GM18517 (cell line): ENCODE data around the gene BCAS4.

Source experiments
- ATAC-seq: cut with Tn5 transposase; IDR thresholded peaks from one replicate; pipeline ENCODE4 v1.9.1; 2021; ENCODE audit warnings: mild to moderate bottlenecking, moderate library complexity; ENCODE audit not compliant: unreplicated experiment

Gene BCAS4

DNA sequence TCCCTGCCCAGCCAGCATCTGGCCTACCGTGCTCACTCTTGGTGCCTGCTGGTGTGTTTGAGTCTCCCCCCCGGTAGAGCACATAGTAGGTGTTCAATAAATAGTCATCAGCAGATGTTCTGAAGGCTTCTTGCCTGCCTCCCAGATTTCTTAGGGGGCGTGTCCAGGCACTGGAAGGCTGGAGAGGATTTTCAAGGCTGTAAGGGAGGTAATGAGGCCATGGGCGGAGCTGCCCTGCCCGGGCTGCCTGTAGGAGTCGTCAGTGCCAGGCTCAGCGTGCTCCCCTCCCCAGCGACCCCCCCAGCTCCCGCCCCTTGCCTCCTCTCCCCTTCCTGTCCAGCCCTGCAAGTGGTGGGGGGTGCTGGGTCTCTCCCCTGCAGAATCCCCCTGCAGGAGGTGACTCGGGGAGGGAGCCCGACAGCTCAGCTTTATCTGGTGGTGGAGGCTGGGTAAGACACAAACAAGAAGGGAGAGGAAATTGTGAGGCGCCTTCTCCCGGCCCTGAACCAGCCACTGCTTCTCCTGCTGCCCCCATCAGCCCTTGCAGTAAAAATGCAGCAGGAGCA lies 55.9 kb downstream of the BCAS4 start:
- no peak for ATAC-seq

DNA sequence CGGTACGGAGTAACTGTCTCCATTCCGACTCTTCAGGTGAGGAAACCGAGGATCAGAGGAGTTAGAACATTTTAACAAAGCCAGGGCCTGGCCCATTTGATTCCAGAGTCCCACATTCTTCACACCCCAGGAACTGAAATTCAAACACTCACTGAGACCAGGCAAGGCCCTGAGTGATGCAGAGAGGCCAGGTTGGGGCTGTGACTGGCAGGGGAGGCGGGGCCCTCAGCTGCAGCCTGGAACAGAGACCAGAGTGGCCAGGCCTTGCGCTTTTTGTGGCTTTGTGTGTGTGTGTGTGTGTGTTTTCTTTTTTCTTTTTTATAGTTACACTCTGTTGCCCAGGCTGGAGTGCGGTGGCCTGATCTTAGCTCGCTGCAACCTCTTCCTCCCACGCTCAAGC lies 57.2 kb downstream of the BCAS4 start:
- no peak for ATAC-seq

DNA sequence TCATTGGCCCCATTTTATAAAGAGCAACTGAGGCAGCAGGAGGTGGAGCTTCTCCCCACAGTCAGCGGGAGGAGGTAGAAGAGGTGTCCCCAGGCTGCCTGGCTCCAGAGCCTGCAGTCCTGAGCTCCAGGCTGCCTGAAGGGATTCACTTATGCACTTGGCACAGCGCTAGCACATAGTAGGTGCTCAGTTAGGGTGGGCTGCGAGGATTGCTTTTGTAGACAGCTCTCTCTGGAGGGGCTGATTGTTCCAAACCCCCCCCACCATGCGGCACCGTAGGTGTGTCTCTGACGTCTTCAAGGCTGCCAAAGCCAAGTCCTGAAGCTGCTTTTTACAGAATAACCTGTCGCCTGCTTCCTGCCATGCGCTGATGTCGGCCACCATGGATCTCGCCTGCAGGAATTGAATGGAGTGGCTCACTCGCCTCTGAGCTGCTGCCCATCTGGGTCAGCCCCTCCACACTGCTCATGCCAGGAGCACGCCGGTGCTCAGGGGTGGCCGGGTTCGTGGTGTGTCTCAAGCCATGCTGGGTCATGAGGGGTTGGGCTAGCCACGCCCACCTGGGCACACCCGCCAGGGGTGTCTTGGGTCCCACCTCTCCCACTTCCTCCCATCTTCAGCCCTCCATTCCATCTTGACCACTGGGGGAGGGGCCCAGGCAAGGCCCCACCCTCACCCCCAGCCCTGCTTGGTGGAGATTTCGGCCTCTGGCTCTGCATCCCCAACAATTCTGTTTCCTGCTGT lies 59.8 kb downstream of the BCAS4 start:
- ATAC-seq: no peak

DNA sequence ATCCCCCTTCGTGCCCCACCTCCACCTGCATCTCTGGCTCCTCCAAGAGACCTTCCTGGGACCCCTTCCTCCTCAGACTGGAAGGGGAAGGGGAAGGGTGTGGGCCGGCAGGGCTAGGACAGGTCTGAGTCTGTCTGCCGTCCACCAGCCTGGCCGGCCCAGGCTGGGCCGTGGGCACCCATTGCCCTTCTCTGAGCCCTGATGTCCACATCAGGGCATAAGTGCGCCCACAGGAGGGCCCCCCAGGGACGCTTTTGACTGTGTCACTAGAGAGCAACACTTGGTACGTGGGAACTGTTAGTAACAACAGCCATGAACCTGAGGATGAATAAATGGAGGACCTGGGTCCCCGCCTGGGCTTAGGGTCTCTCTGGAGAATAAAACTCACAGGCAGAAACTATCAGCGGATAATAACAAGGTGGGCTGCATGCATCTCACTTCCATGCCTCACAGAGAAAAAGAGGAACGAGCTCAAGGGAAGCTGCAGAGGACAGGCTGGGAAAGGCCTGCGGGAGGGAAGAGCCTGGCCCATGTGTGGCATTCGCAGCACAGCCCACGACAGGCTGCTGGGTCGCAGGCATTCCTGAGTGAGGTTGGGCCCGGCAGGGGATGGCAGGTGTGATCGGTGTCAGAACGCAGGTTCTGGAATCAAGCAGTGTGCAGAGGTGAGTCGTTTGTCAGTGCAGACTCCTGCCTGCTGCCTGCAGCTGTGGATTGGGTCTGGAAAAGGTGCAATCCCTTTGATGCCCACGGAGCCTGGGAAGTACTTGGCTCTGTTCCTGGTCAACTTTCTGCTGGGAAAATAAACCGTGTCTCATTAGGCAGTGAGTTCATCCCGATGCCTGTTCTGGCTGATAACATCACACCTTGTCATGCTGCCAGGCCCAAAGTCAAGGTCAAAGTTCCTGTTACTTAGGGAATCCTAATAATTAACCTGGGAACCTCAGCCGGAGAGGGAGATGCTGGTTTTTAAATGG lies 60.9 kb downstream of the BCAS4 start:
- no peak for ATAC-seq

DNA sequence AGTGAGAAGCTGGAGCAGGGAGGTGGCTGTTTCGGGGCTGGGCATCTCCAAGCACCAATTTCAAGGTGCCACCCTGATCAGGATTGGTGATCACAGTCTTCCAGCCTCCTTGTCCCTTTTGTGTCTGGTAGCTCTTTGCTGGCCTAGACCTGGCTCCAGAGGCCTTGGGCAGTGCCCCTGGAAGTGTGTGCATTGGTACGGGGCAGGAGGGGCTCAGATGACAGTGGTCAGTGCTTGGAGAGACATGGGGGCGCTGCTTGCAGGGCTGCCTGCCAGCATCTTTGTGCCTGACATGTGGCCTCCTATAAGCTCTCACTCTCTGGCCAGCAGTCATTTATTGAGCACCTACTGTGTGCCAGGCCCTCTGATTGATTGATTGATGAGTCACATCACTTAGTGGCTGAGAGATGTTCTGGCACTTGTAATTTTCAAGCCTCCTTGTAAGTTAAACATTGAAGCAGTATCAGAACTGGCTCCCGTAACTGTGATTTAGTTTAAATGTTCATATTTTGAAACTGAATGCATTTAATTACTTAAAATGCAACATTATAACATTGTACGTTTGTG lies 61.7 kb downstream of the BCAS4 start:
- ATAC-seq: no peak

DNA sequence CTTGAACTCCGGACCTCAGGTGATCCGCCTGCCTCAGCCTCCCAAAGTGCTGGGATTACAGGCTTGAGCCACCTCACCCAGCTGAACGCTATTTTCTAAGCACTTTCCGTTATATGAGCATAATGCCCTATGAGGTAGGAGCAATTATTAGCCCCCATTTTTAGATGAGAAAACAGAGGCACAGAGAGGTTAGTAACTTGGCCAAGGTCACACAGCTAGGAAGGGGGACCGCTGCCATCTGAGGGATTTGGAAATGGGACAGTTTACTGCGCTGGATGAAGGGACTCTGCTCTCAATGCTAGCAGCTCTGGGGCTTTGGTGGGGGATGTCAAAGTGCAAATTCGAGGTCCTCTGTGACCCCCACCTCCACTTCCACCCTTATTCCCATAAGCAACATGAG lies 62.5 kb downstream of the BCAS4 start:
- no peak for ATAC-seq

DNA sequence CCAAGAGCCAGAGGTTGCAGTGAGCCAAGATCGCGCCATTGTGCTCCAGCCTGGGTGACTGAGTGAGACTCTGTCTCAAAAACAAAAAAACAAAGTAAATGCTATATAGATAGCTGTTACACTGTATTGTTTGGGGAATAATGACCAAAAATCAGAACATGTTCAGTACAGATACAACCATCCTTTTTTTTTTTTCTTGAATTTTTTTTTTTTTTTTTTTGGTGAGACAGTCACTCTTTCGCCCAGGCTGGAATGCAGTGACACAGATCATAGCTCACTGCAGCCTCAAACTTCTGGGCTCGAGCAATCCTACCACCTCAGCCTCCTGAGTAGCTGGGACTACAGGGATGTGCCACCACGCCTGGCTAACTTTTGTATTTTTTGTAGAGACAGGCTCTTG lies 63.7 kb downstream of the BCAS4 start:
- ATAC-seq: no peak

DNA sequence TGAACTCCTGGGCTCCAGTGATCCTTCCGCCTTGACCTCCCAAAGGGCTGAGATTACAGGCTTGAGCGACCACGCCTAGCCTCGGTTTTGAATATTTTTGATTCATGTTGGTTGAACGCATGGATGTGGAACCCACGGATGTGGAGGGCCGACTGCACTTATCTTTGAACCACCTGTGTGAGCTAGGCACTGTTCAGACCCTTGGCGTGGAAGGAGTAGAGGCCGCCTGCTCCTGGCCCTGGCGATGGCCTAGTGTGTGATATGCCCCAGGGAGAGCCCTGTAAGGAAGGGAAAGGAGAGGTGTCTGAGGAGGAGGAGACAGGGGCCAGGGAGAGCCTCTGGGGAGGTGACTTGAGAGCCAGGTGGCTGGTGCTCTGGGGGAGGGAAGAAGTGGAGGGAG lies 64.3 kb downstream of the BCAS4 start:
- ATAC-seq: no peak

DNA sequence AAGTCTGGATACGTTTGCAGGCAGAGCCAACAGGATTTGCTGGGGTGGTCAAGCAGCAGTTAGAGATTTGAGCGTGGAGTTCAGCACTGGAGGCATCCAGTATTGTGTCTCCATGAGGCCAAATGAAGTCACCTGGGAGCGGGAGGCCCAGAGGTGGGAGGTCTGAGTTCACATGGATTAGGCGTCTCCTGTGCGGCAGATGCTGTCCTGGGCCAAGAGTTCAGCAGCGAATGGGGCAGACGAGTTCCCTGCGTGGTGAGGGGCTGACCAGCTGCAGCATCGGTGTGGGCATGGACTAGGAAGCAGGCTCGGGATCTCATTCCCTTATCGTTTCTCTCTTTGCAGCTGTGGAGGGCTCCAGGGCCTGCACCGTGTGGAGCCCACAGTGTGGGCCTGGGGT lies 66.2 kb downstream of the BCAS4 start:
- no peak for ATAC-seq

DNA sequence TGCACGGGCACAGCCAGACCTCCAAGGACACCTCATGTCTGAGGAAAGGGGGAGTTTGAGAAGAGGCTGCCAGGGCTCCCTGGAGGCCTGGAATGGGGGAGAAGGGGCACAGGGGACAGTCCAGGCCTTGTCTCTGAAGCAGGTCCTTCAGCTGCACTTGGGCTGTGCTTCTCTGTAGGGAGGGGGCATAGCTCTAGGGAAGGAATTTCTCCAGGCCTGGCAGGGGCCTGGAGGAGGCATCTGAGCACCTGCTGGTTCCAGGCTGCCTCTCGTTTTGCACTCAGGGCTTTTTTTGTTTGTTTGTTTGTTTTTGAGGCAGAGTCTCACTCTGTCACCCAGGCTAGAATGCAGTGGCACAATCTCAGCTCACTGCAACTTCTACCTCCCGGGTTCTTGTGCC lies 67.7 kb downstream of the BCAS4 start:
- ATAC-seq: no peak

DNA sequence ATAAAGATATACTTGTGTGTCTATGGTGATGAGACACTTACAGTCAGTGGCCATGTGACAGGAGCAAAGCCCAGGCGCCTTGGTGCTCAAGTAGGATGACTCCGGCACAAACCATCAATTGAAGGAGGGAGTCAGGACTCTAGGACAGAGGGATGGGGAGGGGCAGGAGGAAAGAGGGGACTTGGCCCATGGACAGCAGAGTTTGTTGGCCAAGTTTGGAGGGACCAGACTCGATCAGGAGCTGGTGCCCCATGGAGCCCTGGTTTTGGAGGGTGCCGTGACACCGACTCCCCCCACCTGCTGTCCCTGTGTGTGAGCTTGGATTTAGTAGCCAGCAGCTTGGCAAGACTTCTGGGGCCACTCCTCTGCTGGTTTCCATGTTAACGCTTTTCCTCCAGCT lies 70.3 kb downstream of the BCAS4 start:
- ATAC-seq: no peak

DNA sequence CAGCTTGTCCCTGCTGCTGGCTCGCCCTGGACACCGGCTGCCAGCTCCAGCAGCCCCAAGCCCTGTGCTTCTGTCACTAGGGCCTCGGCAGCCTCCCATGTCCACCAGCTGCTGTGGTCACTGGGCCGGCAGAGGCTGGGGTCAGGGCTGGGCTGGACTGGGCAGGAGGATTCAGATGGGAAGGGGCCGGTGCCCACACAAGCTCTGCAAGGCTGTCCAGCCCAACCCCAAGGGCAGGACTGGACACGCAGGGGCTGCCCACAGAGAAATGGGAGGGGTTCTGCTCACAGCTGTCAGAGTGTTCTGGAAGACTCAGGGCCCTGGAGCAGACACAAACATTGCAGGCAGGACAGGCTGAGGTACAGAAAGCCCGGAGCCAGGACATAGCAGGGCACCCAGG lies 70.7 kb downstream of the BCAS4 start:
- no peak for ATAC-seq

DNA sequence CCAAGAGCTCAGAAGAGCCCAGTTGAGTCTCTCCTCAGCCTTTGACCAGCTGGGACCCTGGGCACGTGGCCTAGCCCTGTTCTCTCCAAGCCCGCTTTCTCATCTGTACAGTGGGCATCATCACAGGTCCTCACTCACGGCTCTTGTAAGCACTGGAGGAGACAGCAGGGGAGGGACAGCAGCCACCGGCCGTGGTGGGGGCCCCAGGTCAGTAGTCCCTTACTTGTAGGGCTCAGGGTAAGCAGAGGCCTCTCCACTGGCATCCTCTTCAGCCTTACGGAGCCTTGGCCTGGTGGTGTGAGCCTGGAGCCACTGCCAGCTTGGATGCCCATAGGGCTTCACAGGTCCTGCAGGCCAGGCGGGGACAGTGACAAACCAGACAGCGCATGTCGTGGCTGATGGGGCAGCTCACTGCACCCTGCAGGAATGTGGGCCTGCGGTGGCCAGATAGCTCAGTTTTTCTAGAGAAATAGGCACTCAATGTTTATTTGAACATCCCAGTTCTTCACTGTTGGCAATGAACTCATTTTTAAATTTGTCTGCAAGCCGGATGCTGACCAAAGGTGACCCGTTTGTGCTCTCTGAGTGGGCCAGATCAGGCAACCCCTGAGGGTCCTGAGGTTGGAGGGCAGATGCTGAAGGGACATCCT lies 71.3 kb downstream of the BCAS4 start:
- no peak for ATAC-seq

DNA sequence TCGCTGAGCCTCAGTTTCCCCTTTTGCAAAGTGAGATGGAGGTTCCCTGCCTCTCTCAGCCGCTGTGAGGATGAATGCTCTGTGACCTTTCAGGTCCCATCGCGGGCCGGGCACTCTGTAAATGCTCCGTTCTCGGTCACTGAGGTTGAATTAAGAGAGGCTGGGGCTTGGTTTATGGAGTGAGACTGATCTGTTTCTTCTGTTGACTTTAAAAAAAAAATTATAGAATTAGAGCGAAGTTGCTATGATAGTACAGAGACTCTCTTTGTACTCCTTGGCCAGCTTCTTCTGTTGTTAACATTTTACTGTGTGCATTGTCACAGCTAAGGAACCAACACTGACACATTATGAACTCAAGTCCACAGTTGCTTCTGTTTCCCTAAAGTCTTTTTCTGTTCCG lies 72.0 kb downstream of the BCAS4 start:
- ATAC-seq: no peak

DNA sequence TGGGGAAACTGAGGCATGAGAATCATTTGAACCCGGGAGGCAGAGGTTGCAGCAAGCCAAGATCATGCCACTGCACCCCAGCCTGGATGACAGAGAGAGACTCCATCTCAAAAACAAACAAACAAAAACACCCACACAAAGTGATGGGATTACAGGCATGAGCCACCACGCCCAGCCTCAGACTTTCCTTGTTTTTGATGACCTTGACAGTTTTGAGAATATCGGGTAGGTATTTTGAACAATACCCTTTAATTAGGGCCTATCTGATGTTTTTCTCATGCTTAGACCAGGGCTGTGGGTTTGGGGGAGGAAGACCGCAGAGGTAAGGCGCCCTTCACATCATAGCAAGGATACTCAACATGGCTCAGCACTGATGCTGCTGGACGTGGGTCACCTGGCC lies 72.9 kb downstream of the BCAS4 start:
- ATAC-seq: no peak

DNA sequence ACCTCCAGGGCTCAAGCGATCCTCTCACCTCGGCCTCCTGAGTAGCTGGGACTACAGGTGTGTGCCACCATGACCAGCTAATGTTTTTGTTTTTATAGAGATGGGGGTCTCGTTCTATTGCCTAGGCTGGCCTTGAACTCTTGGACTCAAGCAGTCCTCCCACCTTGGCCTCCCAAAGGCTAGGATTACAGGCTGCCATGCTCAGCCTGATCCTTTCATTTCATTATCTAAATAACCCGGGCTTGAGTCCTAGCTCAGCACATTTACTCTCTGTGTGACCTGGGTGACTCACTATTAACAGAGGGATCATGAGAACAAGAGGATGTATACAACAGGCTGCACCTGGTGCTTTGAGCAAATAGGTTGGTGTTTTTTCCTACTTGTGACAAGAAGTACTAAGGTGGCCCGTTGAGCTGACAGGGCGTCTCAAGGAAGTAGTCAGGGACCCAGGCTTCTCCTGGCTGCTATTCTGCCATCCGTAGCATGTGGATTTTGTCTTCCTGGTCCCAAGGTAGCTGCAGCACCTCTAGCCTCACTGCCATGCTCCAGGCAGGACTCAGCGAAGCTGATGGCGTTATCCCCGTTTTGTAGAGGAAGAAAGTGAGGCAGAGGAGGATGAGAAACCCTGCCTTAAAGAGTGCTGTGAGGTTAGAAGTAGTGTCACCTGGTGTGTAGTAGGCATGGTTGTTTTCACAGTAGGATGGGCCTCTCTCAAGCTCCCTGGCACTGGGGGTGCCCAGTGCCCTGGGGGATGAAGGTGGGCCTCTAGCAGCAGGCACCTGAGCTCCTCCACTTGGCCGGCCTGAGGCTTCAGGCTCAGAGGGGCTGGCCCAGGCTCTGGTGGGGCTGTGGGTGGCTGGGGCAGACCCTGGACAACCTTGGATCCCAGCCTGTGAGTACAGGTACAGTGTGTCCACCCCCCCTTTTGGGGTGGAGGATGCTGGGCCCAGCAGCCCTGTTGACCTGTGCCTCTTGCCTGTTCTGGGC lies 73.9 kb downstream of the BCAS4 start:
- no peak for ATAC-seq

DNA sequence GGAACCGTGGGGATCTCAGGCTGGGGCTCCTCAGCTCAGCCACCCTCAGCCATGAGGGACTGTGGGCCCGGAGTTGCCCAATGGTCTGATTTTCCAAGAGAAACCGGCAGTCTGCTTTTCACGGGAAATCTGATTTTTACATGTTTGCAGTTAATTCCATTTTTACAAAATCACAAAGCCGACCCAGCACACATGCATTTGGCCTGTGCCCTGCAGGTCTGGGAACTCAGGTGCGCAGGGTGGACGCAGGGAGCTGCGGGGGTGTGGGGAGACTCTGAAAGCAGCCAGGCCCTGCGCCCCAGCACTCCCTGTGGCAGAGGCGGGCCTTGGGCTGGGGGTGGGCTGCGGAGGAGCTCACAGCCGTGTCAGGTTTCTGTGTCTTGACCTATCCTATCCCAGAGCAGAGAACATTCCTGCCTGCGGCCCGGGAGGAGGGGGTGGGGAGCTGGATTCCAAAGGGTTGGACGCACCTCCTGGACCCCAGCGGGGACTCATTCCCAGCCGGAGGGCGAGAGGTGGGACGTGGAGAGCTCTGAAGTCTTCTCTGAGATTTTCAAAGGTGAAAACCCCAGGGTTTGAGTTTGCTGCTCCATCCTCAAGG lies 75.8 kb downstream of the BCAS4 start:
- no peak for ATAC-seq

DNA sequence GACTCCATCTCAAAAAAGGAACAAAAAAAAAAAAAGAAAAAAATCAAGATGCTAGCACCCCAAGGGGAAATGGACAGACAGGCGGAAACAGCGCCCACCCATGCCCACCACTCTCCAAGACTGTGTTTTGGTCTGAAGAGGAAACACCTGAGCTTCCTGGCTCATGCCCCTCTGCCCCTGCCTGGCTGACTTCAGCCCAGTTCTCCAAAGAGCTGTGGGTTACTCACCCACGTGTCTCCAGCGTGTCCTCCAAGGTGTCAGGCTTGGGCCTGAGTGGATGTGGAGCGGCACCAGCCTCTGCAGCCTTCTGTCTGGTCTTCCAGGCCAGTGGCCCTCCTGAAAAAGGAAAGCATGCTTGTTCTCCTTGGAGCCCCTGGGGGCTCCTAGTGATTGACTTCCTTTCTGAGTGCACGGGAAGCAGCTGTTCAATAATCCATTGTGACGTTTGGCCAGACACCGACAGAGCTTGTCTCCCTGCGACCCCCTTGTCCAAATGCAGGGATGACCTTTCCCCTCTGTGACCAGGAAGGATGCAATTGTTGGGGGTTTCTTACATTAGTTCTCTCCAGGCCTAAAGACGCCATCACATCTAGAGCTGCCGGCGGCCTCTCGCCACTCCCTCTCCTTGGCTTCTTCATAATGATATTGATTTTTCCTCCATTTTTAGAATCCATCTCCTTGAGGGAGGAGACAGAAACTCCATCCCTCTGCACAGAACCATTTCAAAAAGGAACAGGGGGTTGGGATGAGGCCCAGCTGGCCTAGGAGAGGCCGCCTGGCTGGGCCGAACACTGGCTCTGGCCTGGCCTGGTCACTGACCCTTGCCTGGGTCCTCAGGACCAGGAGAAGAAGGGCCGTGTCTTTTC lies 77.9 kb downstream of the BCAS4 start:
- ATAC-seq: no peak
